ENCODE measurements around the gene SDF4.

SDF4 gene

DNA sequence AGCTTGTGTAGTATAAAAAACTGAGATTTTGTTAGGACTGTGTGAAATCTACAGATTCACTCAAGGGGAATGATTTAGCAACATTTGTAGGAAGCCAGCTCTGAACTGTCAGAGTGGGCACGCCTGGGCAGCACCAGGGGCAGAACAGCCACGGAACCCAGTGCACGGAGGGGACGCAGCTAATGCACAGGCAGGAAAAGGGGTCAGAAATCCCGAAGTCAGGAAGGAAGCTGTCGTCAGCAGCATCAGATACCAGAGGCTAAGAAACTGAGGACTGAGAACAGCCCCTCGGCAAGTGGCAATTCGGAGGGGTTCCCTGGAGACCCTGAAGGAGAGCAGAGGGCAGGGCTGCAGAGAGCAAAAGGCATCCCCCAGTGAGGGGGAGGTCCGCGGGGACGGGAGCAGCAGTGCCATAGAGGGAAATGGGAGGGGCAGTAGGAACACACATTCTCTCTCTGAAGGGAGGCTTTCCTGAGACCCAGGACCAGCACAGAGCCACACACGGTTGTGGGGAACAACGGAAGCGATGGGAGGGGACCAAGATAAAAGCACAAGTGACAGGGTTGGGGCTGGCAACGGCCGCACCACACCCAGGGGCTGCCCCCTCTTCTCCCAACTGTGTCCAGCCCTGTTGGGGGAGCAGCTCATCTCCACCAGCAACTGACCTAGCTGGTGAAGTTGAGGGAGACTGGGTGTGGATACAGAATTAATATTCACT, 29.2 kb upstream of the SDF4 start:
- no peaks in the 10 kb centered on the region for H3K4me1 ChIP-seq (ENCODE audit: control insufficient read depth, insufficient read depth, low read length)
- TF ChIP-seq KLF9 (tag by site-specific recombination; IDR thresholded peaks at IDR 0.05; ENCODE audit: low read depth) (no peak), HOXC10 (CRISPR knock-in tag; IDR thresholded peaks at IDR 0.05) (no peak), ZNF169 (tag by site-specific recombination; IDR thresholded peaks at IDR 0.05) (no peak), ZNF701 (tag by site-specific recombination; IDR thresholded peaks at IDR 0.05) (no peak), ZNF354C (tag by site-specific recombination; IDR thresholded peaks at IDR 0.05; ENCODE audit: borderline replicate concordance, low read depth) (no peak), MZF1 (tag by site-specific recombination; IDR thresholded peaks at IDR 0.05; ENCODE audit: borderline replicate concordance) (no peak), ZNF791 (tag by site-specific recombination; IDR thresholded peaks at IDR 0.05) (no peak), ZNF266 (tag by site-specific recombination; IDR thresholded peaks at IDR 0.05; ENCODE audit: low read depth) (no peak), FEZF1 (tag by site-specific recombination; IDR thresholded peaks at IDR 0.05) (no peak), ZNF521 (tag by site-specific recombination; IDR thresholded peaks at IDR 0.05) (no peak), IKZF3 (tag by site-specific recombination; IDR thresholded peaks at IDR 0.05) (no peak), ZNF211 (tag by site-specific recombination; IDR thresholded peaks at IDR 0.05; ENCODE audit: low read depth) (no peak), KLF1 (tag by site-specific recombination; IDR thresholded peaks at IDR 0.05) (no peak)
- TF ChIP-seq, protein P1, sequence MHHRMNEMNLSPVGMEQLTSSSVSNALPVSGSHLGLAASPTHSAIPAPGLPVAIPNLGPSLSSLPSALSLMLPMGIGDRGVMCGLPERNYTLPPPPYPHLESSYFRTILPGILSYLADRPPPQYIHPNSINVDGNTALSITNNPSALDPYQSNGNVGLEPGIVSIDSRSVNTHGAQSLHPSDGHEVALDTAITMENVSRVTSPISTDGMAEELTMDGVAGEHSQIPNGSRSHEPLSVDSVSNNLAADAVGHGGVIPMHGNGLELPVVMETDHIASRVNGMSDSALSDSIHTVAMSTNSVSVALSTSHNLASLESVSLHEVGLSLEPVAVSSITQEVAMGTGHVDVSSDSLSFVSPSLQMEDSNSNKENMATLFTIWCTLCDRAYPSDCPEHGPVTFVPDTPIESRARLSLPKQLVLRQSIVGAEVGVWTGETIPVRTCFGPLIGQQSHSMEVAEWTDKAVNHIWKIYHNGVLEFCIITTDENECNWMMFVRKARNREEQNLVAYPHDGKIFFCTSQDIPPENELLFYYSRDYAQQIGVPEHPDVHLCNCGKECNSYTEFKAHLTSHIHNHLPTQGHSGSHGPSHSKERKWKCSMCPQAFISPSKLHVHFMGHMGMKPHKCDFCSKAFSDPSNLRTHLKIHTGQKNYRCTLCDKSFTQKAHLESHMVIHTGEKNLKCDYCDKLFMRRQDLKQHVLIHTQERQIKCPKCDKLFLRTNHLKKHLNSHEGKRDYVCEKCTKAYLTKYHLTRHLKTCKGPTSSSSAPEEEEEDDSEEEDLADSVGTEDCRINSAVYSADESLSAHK (tag by site-specific recombination; IDR thresholded peaks at IDR 0.05): no peak
- TF ChIP-seq, protein P2, sequence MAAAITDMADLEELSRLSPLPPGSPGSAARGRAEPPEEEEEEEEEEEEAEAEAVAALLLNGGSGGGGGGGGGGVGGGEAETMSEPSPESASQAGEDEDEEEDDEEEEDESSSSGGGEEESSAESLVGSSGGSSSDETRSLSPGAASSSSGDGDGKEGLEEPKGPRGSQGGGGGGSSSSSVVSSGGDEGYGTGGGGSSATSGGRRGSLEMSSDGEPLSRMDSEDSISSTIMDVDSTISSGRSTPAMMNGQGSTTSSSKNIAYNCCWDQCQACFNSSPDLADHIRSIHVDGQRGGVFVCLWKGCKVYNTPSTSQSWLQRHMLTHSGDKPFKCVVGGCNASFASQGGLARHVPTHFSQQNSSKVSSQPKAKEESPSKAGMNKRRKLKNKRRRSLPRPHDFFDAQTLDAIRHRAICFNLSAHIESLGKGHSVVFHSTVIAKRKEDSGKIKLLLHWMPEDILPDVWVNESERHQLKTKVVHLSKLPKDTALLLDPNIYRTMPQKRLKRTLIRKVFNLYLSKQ (tag by site-specific recombination; IDR thresholded peaks at IDR 0.05; ENCODE audit: borderline replicate concordance): no peak
- TF ChIP-seq, protein P3, sequence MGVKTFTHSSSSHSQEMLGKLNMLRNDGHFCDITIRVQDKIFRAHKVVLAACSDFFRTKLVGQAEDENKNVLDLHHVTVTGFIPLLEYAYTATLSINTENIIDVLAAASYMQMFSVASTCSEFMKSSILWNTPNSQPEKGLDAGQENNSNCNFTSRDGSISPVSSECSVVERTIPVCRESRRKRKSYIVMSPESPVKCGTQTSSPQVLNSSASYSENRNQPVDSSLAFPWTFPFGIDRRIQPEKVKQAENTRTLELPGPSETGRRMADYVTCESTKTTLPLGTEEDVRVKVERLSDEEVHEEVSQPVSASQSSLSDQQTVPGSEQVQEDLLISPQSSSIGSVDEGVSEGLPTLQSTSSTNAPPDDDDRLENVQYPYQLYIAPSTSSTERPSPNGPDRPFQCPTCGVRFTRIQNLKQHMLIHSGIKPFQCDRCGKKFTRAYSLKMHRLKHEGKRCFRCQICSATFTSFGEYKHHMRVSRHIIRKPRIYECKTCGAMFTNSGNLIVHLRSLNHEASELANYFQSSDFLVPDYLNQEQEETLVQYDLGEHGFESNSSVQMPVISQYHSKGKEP (tag by site-specific recombination; IDR thresholded peaks at IDR 0.05): no peak
- TF ChIP-seq, protein P4, sequence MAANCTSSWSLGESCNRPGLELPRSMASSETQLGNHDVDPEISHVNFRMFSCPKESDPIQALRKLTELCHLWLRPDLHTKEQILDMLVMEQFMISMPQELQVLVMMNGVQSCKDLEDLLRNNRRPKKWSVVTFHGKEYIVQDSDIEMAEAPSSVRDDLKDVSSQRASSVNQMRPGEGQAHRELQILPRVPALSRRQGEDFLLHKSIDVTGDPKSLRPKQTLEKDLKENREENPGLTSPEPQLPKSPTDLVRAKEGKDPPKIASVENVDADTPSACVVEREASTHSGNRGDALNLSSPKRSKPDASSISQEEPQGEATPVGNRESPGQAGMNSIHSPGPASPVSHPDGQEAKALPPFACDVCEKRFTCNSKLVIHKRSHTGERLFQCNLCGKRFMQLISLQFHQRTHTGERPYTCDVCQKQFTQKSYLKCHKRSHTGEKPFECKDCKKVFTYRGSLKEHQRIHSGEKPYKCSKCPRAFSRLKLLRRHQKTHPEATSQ (tag by site-specific recombination; IDR thresholded peaks at IDR 0.05): no peak
- no peak overlapping the region for H3K27ac ChIP-seq (ENCODE audit: extremely low read depth, low read depth, low read length)
- ChIA-PET CTCF (no interaction called here), POLR2A (interaction anchor here (0.6 to 1.3 kb wide), 3 partner anchors 10 to 135 kb away, joined by 3 to 6 read pairs (median 4); partner anchors contain the start of gene UBE2J2)
- H3K36me3 ChIP-seq (ENCODE audit: control insufficient read depth in 2 of 2, insufficient read depth in 1 of 2, low read length in 2 of 2): peaks cover 6 to 93% of the 10 kb centered on the region in 2 experiments; a peak in 2 of 3 replicates
- H3K4me3 ChIP-seq (ENCODE audit: low read depth, low read length): no peak overlapping the region
- no peaks in the 10 kb centered on the region for H3K9me3 ChIP-seq (ENCODE audit: control insufficient read depth, insufficient read depth, low read depth, low read length)
